HT-29 (cell line): ENCODE data around the gene HCRT. TPM values are rescaled to one million over a fixed set of nuclear protein-coding genes. Genes with fewer than 3 reads are reported as not detected.
"Not testable (repeated sequence)": the region's sequence is repeated elsewhere in the genome, so short reads cannot be mapped to it uniquely, and the experiment has no call there.

Experiments used
- DNase-seq: peaks from one replicate; pipeline ENCODE4 v3.0.0-alpha.2; 2015; ENCODE audit warnings: low spot score
- total RNA-seq: library from RNA; depleted of rRNA; stranded (reverse); fragments of >200 nt; shearing (Covaris generic); gene quantifications from 2 replicates; pipeline ENCODE4 v1.2.3, GENCODE V29; 2014; rRNA removed

HCRT gene, protein sequence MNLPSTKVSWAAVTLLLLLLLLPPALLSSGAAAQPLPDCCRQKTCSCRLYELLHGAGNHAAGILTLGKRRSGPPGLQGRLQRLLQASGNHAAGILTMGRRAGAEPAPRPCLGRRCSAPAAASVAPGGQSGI
- total RNA-seq, result not detected in 2 replicates

DNA sequence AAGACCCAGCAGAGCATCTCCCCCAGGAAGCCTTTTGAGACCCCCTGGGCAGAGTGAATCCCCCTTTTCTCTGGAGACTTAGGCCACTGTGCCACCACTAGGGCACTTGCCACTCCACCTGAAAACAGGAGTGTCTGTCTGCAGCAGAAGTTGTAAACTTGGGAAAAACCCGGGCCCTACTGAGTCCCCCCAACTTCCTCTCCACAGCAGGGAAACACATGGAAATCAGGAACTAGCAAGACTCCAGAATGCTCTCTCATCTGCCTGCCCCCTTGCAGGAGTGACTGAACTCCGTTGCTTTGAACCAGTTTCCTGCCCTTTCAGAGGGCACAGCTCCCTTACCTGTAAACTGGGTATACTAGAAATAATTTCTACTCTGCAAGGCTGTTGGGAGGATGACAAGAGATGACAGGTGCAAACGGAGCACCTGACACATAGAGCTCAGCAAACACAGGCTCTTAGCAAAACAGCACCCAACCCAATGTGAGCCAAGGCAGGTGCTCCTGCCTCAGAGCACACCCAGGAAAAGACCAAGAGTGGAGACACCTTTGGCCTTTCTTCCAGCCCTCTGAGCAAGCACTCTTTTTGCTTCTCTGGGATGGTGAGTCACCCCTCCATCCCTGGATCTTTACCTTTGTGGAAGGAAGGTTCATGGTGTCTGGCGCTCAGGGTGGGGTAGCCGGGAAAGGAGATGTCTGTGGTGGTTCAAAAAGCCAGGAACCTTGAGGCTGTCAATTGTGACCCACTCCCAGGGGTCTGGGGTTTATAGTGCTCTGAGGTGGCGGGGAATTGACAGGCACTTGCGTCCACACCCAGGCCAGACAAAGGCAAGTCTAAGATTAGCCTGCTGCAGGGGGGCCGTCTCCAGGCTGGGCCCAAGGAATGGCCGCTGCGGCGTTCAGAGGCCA is at the start of gene HCRT:
Gene HCRT (minus strand): TSS at position 740 of the 908 bp plus-strand sequence. CDS start 87 bp downstream, at position 653.
- no peak for DNase-seq

DNA sequence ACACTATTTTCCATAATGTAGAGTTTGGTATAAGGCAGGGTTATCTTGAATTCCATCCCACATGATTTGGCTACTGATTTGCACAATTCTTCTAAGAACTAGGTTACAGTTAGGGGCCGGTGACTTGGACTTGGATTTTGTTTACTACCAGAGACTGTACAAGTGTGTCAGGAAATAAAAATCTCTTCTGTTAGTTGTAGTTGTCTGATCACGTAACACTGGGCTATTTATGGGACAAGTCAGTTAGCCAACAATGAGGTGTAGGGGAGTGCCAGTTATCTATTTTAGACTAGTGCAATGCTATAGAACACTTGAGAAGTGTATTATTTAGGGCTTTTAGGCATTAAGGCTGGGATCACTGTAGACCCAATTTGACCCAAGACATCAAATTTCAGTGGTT is 48.7 kb upstream of the HCRT start:
- no peak for DNase-seq

DNA sequence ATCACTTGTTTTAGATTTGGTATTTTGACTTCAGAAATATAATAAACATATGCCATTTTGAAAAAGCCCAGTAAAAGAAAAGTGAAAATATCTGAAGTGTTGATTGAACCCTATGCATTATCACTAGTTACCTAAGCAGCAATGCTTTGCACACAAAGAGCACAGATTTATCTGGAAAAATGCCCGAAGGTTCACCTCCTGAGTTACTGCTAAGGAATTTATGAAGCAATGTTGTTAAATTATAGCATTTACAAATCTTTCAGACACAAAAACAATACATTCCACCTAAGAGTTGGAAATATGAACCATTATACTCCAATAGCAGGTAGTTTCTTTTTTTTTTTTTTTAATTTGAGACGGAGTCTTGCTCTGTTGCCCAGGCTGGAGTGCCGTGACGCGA is 47.9 kb upstream of the HCRT start:
- no peak for DNase-seq

DNA sequence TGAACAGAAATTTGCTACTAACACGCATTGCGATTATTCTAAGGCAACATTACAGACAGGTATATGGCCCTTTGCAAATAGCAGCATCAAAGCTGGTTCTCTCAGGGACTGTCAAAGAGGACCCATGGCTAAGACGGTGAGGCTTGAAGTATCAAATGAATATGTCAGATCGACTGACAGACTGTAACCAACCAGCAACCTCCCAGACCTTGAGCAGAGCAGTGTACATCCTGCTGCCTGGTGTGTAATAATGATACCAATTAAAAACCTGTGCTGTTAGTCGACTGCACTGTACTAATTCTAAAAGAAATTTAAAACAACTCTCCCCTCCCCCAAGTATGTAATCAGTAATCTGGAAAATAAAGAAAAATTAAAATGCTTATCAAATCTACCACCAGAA is 45.0 kb upstream of the HCRT start:
- DNase-seq, result no peak

- DNase-seq, result no peak
These were observed 42.8 kb upstream of the HCRT start for GRCh38 chr17:42227849-42228700.

DNA sequence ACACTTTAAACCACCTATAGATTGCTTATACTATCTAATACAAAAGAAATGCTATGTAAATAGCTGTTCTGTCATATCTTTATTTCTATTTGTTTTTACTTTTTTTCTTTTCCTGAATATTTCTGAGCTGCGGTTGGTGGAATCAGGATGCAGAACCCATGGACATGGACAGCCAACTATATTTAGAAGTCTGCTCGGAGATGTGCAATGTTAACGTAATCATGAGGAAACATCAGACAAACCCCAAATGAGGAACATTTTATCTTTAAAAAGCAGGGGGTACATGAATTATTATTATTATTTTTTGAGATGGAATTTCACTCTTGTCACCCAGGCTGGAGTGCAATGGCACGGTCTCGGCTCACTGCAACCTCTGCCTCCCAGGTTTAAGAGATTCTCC is 40.4 kb upstream of the HCRT start:
- DNase-seq, result no peak

DNA sequence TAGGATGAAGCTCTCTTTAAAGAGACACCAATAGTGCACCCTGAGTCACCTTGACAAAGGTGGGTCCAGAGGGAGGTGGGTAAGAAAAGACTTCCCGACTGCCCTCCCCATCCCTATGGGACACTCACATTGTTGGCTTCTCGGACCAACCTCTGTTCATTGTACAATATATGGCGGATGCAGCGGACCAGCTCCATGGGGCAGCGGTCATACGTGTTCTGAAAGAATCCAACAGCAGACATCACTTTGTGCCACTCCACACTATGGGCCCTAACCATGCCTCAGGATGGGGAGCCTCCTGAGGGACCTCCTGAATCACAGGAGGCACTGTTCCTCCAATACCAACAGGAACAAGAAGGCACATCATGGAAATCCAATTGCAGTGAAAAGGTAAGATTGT is 39.4 kb upstream of the HCRT start:
- DNase-seq, result no peak

GRCh38 chr17:42221886-42222745 is 36.9 kb upstream of the HCRT start:
- DNase-seq, result peak; percentile 30

- DNase-seq, result not testable (repeated sequence)
These were observed 34.0 kb upstream of the HCRT start for GRCh38 chr17:42219280-42219679.

- DNase-seq, result no peak
These were observed 28.9 kb upstream of the HCRT start for GRCh38 chr17:42214156-42214555.

DNA sequence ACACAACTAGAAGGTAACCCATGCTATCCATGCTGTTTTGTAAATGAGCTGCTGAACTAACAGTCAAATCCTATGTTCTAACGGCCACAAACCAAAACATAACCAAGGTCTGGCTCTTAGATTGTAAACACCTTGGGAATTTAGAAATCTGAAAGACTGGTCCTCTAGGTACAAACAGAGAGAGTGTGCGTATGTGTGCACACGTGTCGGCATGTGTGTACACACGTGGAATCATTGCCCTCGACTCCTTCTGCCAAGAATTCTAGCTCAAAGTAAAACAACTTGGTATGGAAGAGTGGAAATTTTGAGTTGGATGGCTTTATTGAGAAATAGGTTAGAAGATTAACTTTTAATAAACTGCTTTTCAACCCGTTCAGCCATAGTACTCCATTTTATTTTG is 27.1 kb upstream of the HCRT start:
- DNase-seq, result no peak

- DNase-seq, result not testable (repeated sequence)
These were observed 26.7 kb upstream of the HCRT start for GRCh38 chr17:42211921-42212341.

GRCh38 chr17:42210046-42210445 is 24.8 kb upstream of the HCRT start:
- DNase-seq, result no peak

GRCh38 chr17:42206153-42206612 is 20.9 kb upstream of the HCRT start:
- not testable (repeated sequence) for DNase-seq

GRCh38 chr17:42203354-42203753 is 18.1 kb upstream of the HCRT start:
- no peak for DNase-seq

DNA sequence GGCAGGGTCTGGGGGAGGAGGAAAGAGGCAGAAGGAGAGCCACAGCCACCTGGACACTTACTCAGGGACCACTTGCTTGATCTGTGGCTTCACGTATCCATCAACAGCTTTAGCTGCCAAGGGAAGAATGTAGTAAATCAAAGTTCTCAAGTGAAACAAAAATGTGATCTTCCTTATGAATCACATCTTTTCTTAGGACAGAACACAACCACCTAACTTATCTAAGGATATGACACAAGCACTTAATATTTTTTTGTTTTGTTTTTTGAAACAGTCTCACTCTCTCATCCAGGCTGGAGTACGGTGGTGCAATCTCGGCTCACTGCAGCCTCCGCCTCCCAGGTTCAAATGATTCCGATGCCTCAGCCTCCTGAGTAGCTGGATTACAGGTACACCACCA is 17.4 kb upstream of the HCRT start:
- DNase-seq, result no peak

DNA sequence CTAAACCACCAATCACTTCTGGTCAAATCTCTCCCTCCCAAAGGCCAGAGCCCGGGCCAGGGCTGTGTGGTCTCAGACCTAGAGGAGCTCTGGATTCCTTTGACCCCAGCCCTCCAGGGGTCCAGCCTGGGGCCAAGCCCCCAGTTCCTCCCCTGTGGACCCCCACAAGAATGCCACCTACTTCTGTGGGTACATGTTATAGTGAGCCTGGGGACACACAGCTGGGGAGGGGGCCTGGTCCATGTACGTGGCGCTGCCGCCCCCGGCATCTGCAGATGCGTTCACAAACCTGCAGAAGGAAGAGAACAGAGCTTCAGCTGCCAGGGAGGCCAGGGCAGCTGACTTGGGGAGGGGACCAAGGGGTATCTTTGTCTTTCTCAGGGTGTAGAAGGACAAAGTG is 16.9 kb upstream of the HCRT start:
- DNase-seq, result no peak

DNA sequence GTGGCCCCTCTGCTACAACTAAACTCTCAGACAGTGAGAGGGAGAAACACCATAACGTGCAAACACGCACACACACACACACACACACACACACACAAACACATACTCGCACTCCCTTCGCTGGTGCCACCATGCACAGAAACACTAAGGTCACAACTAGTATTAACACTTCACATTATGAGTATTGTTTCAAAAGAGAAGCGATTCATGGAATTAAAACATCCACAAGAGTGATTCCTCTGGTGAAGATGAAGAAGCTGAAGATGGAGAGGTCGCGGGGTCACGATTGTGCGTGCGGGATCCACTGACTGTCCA is 16.2 kb upstream of the HCRT start:
- DNase-seq, result no peak

DNA sequence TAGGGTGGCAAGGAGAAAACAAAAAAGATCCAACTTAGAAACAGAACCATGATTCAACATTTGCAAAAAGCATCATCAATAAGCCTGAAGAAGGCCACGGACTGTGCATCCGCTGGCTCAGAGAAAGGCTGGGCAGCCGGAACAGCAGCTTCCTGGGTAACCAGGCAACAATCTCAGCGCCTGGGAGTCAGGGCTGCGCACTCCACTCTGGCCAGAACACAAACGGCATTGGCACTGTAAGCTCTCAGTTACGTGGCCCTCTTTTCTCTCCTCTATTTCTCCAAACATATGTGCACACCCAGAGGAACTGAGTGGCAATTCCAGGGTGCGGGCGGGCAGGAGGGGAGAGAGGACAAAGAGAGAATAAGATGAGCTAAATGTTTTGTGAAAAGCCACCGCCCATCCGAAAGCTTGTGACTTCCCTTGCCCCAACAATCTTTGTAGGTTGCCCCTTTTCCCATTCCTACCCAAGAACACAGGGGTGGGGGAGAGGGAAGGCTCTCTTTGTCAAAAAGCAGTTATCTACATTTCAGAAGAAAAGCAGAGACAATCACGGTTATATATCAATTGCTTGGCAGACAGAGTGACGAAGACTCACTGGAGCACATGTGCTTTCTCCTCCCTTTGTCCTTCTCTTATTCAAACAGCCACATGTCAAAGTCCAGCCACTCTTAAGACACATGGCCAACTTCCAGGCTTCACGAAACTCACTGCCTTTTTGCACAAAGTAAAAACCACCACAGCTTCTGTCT is 15.6 kb upstream of the HCRT start:
- peak; percentile 41 for DNase-seq

GRCh38 chr17:42199416-42200011 is 14.3 kb upstream of the HCRT start:
- DNase-seq, result no peak
